Activated effector memory CD4-positive, alpha-beta T cell treated with Interleukin-2 at 50 U/mL for 16 hours (primary cell): Measurements from ENCODE around the gene WNT3A.

Experiments used
- DNase-seq: peaks from one replicate; pipeline ENCODE4 v3.0.0-alpha.2; 2020

Gene WNT3A

DNA sequence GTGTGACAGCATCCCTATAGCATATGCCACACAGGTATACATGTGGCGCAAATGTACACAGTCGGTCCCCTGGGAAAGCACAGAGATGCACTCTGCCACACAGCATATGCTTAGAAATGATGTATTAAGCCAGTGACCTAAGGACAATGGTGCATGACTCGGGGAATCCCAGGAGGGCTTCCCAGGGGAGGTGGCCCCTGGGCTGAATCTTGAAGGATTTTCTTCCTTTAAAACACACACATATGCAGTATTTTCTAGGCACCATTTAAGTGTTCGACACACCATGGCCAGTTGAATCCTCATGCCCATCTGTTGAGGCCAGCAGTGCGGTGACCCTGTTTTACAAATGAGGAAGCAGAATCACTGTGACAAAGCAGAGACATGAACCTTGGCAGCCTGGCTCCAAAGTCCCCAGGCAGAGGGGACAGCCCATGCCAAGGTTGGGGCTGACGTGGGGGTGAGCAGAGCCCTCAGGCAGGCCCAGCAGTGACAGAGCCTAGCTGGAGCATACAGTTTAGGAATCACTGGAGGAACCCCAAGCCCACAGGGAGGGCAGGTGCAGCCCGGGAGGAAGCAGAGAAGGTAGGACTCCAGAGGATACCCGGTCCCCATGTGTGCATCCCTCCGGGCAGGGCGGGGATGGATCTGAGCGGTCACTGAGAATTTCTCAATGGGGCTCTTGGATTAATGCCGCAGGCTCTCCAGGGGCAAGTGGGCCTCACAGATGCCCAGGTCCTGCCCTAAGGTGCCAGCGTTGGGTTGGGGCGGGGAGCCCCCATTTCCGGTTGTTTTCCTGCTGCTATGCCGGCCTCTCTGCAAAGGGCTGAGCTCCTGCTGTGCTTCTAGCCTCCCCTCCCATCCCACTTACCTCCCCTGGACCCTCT, 28.4 kb downstream of the WNT3A start:
- no peak for DNase-seq

DNA sequence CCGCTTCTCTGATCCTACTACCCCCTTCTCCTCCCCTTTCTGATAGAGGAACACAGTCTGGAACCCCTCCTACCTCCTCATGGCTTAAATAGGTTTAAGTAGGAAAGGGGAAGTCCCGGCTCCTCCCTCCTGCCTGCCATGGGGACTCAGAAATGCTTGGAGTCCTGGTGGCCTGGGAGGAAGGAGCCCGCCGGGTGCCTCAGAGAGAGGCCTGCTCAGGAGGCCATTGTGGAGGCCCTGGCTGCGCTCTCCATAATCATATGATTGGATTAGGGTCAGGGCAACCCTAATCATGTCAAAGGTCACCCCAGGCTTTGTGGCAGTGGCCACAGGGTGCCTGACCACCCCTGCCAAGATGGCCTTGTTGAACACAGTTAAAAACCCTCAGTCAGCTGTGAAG, 29.0 kb downstream of the WNT3A start:
- DNase-seq = no peak

DNA sequence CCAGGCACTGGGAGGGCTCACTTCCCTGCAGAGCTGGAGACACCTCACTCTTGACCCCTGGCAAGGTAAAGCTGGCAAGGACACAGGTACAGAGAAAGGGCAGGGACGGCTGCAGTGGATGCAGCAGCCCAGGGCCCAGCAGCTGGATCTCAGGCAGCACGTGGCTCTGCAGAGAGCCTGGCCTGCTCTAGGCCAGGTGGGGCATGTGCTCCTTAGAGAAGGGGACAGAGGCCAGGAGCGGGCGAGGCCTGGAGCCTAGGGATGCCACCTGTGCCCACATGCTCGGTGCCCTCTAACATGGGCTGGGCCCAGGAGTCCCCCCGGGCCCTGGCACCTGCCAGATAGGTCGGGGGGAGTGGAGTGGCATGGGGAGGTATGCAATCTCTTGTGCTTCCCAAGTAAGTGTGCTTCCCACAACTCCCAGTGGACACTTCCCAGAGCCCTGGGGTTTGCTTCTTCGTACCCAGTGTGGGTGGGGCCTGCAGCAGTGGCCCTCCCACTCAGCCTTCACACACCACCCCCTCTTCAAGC, 30.0 kb downstream of the WNT3A start:
- no peak for DNase-seq

DNA sequence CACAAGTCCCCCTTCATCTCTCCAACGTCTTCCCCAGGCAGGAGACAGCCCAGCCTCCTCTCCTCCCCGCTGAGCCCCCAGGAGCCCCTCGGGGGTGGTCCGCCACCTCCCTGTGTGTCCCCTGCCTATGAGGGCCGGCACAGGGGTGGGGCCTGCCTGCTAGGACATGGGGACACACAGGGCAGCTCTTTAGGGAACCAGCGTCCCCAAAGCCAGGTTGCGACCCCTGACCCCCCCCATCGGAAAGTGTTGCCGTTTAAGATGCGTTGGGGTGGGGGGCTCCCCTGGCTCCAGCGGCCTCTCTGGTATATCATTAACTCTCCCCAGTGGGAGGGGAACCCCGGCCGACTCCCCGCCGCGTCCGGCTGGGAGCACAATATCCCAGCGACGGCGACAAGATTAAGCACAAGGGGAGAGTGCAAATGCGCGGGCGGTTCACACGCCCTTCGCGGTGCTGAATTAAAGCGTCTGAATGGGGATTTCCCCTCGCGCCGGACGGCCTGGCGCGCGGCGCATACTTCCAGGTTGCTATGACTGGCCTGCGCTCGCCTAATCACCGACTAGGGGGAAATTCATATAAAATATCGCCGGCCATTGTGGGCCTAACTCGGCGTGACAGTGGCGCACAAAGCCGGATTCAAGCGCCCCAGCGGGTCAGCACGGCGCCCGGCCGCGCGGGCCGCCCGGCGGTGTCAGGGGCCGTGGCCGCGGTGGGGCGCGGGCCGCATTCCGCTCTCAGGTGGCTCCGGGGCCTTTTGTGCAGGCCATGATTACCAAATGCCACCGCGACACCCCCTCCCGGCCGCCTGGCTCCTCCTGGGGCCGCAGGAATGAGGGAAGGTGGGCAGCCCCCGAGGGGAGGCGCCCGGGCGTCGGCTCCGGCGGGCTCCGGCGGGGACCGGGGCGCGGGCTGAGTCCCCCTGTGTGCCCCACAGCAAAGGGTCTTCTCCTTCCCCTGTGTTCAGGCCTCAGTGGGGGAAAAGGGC, 30.9 kb downstream of the WNT3A start:
- no peak for DNase-seq

DNA sequence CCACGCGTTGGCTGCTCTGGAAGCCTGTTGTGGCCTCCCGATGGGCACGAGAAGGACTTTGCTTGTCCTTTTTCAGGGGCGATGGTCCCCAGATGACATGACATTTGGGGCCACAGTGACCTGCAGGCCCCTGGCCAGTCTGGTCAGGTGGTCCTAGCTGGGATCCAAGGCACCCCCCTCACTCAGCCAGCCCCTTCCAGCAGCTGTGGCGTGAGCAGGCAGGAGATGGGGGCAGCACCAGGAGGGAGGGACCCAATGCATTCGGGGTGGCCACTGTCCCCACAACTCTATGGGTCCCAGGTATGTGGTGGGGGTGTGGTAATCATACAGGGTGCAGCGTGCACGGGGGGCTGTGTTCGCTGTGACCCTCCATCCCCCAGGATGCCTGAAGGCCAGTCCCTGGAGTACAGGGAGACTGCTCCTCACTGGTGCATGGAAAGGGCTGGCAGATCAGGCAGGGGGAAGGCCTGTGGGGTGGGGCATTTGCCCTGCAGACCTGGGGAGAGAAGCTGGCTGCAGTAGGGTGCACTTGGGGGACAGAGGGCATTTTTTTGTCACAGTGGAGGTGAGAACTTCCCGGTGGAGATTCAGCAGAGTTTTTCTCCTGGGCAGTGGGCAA, 31.7 kb downstream of the WNT3A start:
- DNase-seq = no peak

DNA sequence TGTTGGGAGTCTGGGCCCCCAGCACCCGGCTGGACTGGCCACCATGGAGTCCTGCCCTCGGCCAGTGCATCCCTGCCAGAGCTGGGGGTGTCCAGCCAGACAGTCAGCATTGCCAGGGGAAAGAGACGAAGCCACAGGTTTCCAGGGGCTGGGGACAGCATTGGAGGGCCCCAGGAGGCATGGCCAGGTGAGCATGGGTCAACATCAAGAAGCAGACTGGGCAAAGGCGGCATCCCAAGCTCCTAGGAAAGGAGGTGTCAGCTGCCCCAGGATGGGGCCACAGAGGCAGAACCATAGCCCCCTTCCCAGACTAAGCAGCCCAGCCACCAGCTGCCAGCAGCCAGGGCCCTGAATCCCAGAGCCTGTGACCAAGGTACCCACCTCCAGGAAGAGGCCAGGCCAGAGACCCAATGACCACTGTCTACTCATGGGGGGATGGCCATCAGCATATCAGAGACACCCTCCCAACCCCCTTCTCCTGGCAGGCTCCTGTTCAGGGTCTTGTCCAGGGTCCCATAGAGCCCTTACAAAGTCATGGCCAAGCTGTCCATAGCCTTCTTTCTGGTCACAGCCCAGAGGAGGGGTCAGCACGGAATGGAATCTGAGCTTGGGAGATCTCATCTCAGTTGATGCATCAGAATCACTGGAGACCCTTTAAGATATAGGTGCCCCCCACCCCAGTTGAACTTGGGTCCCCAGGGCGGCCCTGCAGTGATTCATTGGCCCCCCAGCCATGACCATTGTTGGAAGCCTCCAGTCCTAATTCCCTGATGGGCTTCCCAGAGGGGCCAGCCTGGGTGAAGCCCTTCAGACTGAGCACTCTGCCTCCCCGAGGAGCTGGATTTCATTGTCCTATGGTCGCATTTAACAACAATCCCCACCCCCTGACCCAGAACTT, 32.5 kb downstream of the WNT3A start:
- DNase-seq = no peak

DNA sequence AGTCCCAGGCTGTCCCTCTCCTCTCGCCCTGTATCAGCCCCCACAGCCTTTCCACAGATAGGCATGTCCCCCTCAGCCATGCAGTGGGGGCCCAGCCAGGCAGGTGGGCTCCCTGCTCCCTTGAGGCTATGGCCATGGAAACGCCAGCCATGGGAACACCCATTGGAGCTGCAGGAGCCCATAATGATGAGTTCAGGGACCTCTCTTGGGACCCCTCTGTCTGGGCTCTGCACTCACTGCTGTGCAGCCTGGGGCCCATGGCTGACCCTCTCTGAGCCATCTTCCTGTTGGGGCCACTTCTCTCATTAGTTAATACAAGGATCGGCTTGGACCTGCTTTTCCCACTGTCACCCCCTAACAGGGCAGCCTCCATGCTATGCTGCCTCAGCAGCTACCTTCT, 33.2 kb downstream of the WNT3A start:
- DNase-seq = no peak

DNA sequence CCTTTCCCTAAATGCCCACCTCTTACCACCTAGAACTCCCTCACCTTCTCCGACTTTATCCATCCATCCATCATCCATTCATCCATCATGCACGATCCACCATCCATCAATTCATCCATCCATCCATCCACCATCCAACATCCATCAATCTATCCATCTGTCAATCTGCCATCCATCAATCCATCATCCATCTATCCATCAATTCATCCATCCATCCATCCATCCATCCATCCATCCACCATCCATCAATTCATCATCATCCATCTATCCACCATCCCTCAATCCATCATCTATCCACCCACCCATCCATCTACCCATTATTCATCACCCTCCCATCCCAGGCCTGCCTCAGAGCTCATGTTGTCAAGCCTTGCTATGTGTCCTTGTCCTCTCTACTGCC, 34.5 kb downstream of the WNT3A start:
- no peak for DNase-seq

DNA sequence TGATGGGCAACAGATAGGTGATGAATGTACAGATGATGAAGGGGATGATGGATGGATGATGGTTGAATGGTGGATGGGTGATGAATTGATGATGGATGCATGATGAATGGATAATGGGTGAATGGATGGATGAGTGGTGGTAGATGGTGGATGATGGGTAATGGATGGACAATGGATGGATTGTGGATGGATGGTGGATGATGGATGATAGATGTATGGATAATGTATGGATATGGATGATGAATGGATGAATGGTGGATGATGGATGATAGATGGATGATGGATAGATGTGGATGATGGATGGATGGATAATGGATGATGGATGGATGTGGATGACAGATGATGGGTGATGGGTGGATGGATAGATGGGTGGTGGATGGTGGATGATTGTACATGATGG, 35.7 kb downstream of the WNT3A start:
- no peak for DNase-seq

DNA sequence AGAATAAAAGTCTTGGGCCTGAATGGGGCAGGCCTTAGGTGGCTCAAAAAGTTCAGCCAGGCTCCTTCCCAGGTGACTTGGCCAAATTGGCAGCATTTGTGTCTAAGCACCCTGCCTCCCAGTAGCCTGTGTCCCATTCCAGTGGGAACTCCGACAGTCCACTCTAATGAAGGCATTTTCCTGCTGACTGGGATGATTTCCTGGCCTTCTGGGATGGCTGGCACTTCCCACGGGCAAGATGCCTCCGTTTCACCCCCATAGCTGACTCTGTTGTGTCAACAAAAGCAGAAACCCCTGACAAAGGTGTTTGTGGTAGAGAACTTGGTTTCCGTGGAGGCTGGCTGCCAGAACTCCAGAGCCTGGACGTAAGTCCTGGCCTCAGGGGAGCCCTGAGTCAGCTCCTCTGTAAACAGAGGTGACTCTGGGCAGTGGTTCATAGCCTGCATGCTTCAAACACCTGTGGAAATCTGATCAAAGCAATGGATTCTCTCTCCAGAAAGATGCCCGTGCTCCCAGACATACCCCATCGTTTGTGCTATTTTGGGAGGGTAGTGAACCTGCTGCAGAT, 36.6 kb downstream of the WNT3A start:
- DNase-seq = no peak

DNA sequence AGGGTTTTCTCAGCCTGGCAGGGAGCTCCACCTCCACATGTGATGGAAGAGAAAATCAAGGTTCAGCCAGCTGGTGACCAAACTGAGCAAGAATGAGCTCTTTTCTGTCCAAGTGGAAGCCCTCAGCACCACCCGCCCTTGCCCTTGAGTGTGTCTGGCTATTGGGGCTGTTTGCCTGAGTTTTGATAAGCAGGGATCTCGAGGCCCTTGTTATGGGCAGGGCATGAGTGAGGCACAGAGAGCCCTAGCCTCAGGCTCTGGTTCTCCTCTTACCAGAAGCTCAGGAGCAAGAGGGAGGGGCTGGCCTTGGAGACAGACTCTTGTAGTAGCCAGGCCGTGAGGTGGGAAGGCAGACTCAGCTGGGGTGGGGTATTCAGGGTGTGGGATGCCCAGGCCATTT, 38.2 kb downstream of the WNT3A start:
- no peak for DNase-seq

DNA sequence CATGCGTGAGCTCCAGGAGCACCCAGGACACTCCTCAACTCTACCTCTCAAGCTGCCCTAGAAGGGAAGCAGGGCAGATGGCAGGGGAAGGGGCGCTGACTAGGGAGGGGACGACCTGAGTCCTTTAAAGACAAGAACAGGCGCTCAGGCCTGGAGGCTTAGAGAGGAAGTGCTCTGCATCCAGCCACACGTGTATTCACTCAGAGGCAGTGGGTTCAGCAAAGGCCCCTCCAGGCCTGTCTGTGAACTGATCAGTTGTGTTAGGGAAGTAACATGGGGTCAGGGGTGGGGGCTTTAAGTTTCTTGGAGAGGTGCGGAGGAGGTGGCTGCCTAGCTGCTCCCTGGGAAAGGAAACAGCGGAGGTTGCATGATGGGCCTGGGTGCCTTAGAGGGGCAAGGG, 38.6 kb downstream of the WNT3A start:
- DNase-seq = no peak

DNA sequence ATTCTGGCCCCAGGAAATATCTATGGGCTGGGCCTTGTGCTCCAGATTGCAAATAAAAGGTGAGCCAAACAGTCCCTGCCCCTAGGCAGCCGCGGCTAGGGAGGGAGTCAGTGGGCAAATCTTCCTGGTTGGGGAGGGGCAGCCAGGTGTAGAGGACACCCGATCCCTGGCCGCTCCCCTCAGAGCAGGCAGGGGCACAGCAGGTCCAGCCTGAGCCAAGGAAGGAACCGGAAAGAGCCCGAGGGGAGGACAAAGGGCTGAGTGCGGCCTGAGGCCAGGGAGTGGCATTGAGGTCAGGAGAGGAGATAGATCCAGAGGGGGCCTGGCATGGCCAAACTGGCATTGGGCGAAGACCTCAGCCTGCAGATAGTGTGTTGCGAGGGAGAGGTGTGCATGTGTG, 39.1 kb downstream of the WNT3A start:
- no peak for DNase-seq

DNA sequence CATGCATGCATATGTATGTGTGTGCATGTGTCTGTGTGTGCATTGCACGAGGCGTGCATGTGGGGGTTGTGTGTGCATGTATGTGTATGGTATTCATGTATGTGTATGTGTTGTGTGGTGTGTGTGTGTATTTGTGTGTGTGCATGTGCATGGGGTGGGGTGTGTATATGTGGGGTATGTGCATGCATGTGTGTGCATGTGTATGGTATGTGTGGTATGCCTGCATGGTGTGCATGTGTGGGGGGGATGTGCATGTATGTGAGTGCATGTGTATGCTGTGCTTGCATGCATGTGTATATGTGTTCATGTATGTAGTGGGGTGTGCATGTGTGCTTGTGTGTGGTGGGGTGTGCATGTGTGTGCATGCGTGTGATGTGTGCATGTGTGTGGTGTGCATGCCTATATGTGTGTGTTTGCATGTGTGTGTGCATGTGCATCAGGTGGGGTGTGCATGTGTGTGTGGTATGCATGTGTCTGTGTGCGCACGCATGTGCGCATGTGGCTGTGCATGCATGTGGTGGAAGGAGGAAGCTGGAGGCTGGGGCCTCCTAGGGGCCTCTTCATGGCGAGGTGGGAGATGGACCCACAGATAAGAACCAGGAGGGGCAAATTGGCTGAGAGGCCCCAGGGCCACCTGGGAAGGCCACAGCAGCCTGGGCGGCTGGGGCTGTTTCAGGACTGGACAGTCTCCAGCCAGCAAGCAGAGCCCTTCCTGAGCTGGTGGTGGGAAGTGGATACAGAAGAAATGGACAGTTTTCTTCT, 39.8 kb downstream of the WNT3A start:
- DNase-seq = no peak

DNA sequence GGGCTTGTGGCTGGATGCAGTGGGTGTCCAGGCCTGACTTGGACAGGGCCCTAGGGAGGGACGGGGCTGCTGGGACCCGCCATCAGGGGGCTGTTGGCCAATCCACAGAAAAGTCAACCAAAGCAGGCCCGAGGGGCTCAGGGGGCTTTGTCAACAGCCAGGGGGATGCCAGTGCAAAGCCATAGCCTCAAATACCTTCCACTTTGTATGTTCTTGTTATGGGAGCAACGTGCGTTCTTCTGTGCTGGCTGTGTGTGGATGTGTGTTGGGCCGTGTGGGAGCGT, 40.3 kb downstream of the WNT3A start:
- DNase-seq = no peak

DNA sequence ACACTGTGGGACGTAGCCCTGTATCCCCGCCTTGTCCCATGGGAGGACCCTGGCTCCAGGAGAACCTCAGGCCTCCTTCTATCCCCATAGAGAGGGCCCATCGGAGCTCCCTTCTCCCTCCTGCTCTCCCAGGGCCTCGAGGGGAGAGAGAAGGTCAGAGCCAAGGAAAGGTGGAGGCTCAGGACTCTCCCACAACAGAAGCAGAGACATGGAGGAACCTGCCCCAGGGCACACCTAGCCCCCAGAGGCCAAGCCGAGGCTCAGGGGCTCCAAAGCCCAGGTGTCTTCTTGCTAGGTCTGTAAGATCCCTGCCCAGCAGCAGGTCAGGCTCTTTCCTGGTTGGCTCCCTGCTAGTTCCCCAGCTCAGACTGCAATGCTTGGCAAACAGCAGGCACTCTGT, 41.3 kb downstream of the WNT3A start:
- DNase-seq = no peak

DNA sequence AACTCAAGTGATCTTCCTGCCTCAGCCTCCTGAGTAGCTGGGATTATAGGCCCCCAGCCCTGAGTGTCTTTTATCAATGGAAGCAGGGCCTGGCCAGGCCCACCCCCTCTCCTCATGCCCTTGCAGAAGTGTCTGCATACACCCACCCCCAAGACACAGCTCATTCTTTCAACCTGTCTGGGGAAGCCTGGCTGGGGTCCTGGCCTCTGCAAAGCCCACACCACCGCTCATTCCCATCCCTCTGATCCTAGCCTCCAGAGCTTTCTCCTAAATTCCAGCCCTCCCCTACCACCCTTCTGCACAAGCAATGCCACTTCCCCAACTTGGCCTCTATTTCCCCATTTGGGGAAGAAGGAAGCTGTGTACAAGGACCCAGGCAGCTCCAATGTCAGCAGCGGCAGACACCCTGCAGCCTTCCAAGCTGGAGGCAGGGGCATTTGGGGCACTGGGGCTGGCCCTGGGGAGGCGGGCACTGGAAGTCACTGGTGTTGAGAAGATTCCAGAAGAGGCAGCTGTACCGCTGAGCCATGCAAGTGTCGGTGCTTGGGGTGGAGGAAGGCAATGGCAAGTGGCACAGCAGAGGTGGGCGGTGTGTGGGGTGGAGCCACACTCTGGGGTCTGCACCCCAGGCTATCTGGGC, 42.0 kb downstream of the WNT3A start:
- no peak for DNase-seq

DNA sequence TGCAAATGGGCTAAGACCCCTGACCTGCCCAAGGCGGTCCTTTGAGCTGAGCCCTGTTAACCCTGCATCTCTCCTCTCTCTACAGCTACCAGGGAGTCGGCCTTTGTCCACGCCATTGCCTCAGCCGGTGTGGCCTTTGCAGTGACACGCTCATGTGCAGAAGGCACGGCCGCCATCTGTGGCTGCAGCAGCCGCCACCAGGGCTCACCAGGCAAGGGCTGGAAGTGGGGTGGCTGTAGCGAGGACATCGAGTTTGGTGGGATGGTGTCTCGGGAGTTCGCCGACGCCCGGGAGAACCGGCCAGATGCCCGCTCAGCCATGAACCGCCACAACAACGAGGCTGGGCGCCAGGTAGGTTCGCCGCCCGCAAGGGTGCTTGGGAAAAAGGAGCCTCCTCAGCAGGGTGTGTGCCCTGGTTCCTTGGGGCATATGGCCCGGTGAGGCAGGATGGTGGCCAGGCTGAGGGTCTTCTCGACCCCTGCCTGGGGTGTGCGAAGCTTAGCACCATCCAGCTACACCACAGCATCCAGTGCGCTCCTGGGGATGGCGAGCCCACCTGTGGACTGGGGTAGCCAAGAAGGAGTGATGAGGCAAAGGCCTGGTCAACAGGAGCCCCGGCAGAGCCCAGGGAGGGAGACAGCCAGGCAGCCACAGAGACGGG, 43.9 kb downstream of the WNT3A start:
- DNase-seq = no peak

DNA sequence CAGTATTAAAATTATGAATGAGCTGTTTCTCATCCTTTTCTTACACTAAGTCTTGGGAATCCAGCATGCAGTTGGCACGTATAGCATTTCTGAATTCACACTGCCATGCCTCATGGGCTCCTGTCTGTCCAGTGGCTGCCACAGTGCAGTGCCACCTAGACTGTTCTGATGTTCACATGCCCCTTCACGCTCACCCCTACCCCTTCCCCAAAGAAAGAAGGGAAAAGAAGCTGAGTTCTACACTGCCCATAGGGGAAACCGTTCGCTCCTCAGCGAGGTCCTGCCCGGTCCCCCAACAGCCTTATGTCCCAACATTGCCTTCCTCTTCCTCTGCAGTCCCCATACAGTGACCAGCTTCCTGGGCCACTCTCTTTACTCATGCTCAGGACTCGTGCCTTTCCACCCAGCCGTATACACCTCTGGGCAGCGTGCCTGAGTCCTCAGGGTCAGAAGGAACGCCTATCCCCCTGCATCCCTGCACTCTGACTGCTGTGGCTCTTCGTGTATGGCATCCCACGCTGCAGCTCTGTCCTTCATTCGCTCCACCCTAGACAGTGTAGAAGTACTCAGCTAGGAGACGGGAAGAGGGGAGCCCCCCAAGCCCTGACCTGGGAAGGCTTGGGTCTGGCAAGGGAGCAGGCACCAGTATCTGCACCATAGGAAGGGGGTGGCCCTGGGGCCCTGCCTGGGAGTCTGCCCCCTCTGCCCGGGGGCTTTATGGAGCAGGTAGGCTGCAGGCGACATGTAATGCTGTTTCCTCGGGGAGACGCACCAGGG, 51.6 kb downstream of the WNT3A start:
- no peak for DNase-seq
